SU-DHL-6 (cell line): ENCODE data around the gene OR2F2.
A peak's percentile ranks its signal among the peaks of the same experiment; 100 is the strongest.

Source experiments
- H2AFZ ChIP-seq: fragments of 200-600 bp; sonication (generic); 2 replicates; pipeline ENCODE4 v1.6.1; 2014; ENCODE audit warnings: low read depth, mild to moderate bottlenecking, moderate library complexity, mixed read lengths, antibody characterized with exemption, low read length; ENCODE audit not compliant: severe bottlenecking
- H3F3A ChIP-seq: fragments of 200-600 bp; shearing (Covaris generic); 2 replicates; pipeline ENCODE4 v1.6.0; 2016; ENCODE audit warnings: antibody characterized with exemption, mild to moderate bottlenecking; ENCODE audit not compliant: insufficient read depth
- H3K27ac ChIP-seq: fragments of 200-600 bp; sonication (generic); 2 replicates; pipeline ENCODE4 v1.5.1; 2016; ENCODE audit warnings: low read depth, mild to moderate bottlenecking, low read length, moderate library complexity, mixed read lengths
- H3K27me3 ChIP-seq: fragments of 200-600 bp; sonication (generic), shearing (Covaris generic); 2 replicates; pipeline ENCODE4 v1.6.0; 2014; ENCODE audit warnings: mild to moderate bottlenecking, low read length
- H3K36me3 ChIP-seq: fragments of 200-600 bp; sonication (generic); 2 replicates; pipeline ENCODE4 v1.6.1; 2014; ENCODE audit warnings: mild to moderate bottlenecking, low read length, mixed read lengths
- H3K4me2 ChIP-seq: fragments of 300-600, 200-600 bp; shearing (Covaris generic), sonication (generic); 2 replicates; pipeline ENCODE4 v1.6.0; 2014; ENCODE audit warnings: low read length, low read depth, mild to moderate bottlenecking; ENCODE audit not compliant: poor library complexity, severe bottlenecking
- H3K4me3 ChIP-seq: fragments of 200-600 bp; sonication (generic); 2 replicates; pipeline ENCODE4 v1.5.1; 2014; ENCODE audit warnings: antibody characterized with exemption, low read length, mild to moderate bottlenecking, mixed read lengths; ENCODE audit not compliant: insufficient read depth, poor library complexity, severe bottlenecking
- H3K79me2 ChIP-seq: fragments of 200-600 bp; sonication (generic); 2 replicates; pipeline ENCODE4 v1.6.1; 2014; ENCODE audit warnings: mild to moderate bottlenecking, low read length, moderate library complexity; ENCODE audit not compliant: insufficient read depth
- H3K9ac ChIP-seq: fragments of 200-600 bp; sonication (generic); 2 replicates; pipeline ENCODE4 v1.7.0; 2014; ENCODE audit warnings: mild to moderate bottlenecking, low read length
- H3K9me2 ChIP-seq: fragments of 200-600 bp; sonication (generic); replicated peaks from 2 replicates; pipeline ENCODE4 v1.6.1; 2014; ENCODE audit warnings: low read length; ENCODE audit not compliant: insufficient read depth
- H3K9me3 ChIP-seq: fragments of 200-600 bp; sonication (generic); 2 replicates; pipeline ENCODE4 v1.6.1; 2014; ENCODE audit warnings: low read length, mixed read lengths; ENCODE audit not compliant: insufficient read depth
- H4K20me1 ChIP-seq: fragments of 200-600 bp; sonication (generic); 2 replicates; pipeline ENCODE4 v1.6.1; 2014; ENCODE audit warnings: low read depth, mild to moderate bottlenecking, antibody characterized with exemption, low read length, moderate library complexity, mixed read lengths
- CTCF ChIP-seq: fragments of 200-600 bp; sonication (generic); IDR thresholded peaks from one replicate; pipeline ENCODE4 v1.5.1; 2017; ENCODE audit warnings: antibody characterized with exemption, mild to moderate bottlenecking, low read length, moderate library complexity; ENCODE audit not compliant: insufficient read depth, poor library complexity, severe bottlenecking
- EZH2phosphoT487 ChIP-seq: fragments of 200-600 bp; sonication (generic), shearing (Covaris generic); conservative IDR thresholded peaks from 2 replicates; pipeline ENCODE4 v1.6.1; 2018; ENCODE audit warnings: mild to moderate bottlenecking, antibody characterized with exemption, low read length, moderate library complexity, mixed read lengths

The OR2F2 gene

GRCh38 chr7:143900230-143900766 lies 34.7 kb upstream of the OR2F2 start:
- no peaks in the 10 kb centered on the region for H3K9me3 ChIP-seq
- no peaks in the 10 kb centered on the region for H3K36me3 ChIP-seq
- H4K20me1 ChIP-seq = no peaks in the 10 kb centered on the region
- H3K27ac ChIP-seq = no peak overlapping the region
- no peaks in the 10 kb centered on the region for H3K79me2 ChIP-seq
- no peaks in the 10 kb centered on the region for H3F3A ChIP-seq
- TF ChIP-seq EZH2phosphoT487 (no peak), CTCF (no peak)
- H3K27me3 ChIP-seq = no peaks in the 10 kb centered on the region
- no peaks in the 10 kb centered on the region for H3K9me2 ChIP-seq
- no peak overlapping the region for H3K4me2 ChIP-seq
- H3K4me3 ChIP-seq = no peak overlapping the region
- no peak overlapping the region for H3K9ac ChIP-seq
- H2AFZ ChIP-seq = no peak overlapping the region

GRCh38 chr7:143901332-143901667 lies 33.7 kb upstream of the OR2F2 start:
- Histone ChIP-seq H3K9me2 (no peaks in the 10 kb centered on the region), H3K27me3 (no peaks in the 10 kb centered on the region), H3F3A (no peaks in the 10 kb centered on the region), H3K9ac (peak overlapping the region; percentile 52), H2AFZ (peak overlapping the region; percentile 90), H3K27ac (no peak overlapping the region), H3K4me3 (peak overlapping the region; percentile 58), H3K9me3 (no peaks in the 10 kb centered on the region), H3K79me2 (no peaks in the 10 kb centered on the region), H4K20me1 (no peaks in the 10 kb centered on the region), H3K36me3 (no peaks in the 10 kb centered on the region), H3K4me2 (peak overlapping the region; percentile 64)
- TF ChIP-seq CTCF = no peak
- no peak for TF ChIP-seq EZH2phosphoT487

GRCh38 chr7:143901668-143902331 lies 33.2 kb upstream of the OR2F2 start, which contains the start of gene TCAF1:
Gene TCAF1, minus strand, starts transcription at chr7:143902176. Its CDS starts 25,568 bp downstream, at chr7:143876608.
- Histone ChIP-seq H2AFZ (peak within 1 kb of the TSS; percentile 90), H3K4me2 (peak within 1 kb of the TSS; percentile 64), H3K9ac (peak within 1 kb of the TSS; percentile 52), H4K20me1 (no peaks in the 10 kb centered on the region), H3K9me2 (no peaks in the 10 kb centered on the region), H3K4me3 (peak within 1 kb of the TSS; percentile 58), H3K27me3 (no peaks in the 10 kb centered on the region), H3K27ac (no peak within 1 kb of the TSS), H3K79me2 (no peaks in the 10 kb centered on the region), H3K36me3 (no peaks in the 10 kb centered on the region), H3K9me3 (no peaks in the 10 kb centered on the region), H3F3A (no peaks in the 10 kb centered on the region)
- TF ChIP-seq CTCF = no peak
- no peak for TF ChIP-seq EZH2phosphoT487
